DMS153 treated with DMSO at 0.1 percent for 48 hours (cell line): Measurements from ENCODE around the gene GRB10.
A peak's percentile ranks its signal among the peaks of the same experiment; 100 is the strongest.

ENCODE experiments used
- DNase-seq: peaks from one replicate; lab custom pipeline; 2025; ENCODE audit not compliant: unreplicated experiment; lab: John Stamatoyannopoulos, UW

Gene GRB10

GRCh38 chr7:50782375-50783208 is at the start of gene GRB10:
TSS of gene GRB10 (minus strand) at chr7:50782896. CDS start at chr7:50732322, 50,574 bp downstream.
- DNase-seq, result no peak

- DNase-seq, result no peak
Observed at GRCh38 chr7:50828801-50829200, 46.1 kb upstream of the GRB10 start.

GRCh38 chr7:50828116-50828515 is 45.4 kb upstream of the GRB10 start:
- DNase-seq, result no peak

- no peak for DNase-seq
Observed at GRCh38 chr7:50827281-50827680, 44.6 kb upstream of the GRB10 start.

- no peak for DNase-seq
Observed at GRCh38 chr7:50826371-50827172, 43.9 kb upstream of the GRB10 start.

GRCh38 chr7:50825465-50825864 is 42.8 kb upstream of the GRB10 start:
- DNase-seq, result no peak

GRCh38 chr7:50824882-50825281 is 42.2 kb upstream of the GRB10 start:
- DNase-seq, result no peak

GRCh38 chr7:50822706-50823105 is 40.0 kb upstream of the GRB10 start:
- DNase-seq, result no peak

- no peak for DNase-seq
Observed at GRCh38 chr7:50822110-50822509, 39.4 kb upstream of the GRB10 start.

- DNase-seq, result peak; percentile 46
Observed at GRCh38 chr7:50821457-50822008, 38.8 kb upstream of the GRB10 start.

GRCh38 chr7:50818324-50818723 is 35.6 kb upstream of the GRB10 start:
- no peak for DNase-seq

GRCh38 chr7:50817561-50817960 is 34.9 kb upstream of the GRB10 start:
- DNase-seq, result no peak

- DNase-seq, result no peak
Observed at GRCh38 chr7:50815138-50815537, 32.4 kb upstream of the GRB10 start.

GRCh38 chr7:50814166-50814565 is 31.5 kb upstream of the GRB10 start:
- no peak for DNase-seq

- DNase-seq, result no peak
Observed at GRCh38 chr7:50812841-50813475, 30.3 kb upstream of the GRB10 start.

GRCh38 chr7:50812094-50812493 is 29.4 kb upstream of the GRB10 start:
- no peak for DNase-seq

GRCh38 chr7:50808282-50808888 is 25.7 kb upstream of the GRB10 start:
- DNase-seq, result no peak

- DNase-seq, result no peak
Observed at GRCh38 chr7:50807026-50807730, 24.5 kb upstream of the GRB10 start.

GRCh38 chr7:50806143-50806542 is 23.4 kb upstream of the GRB10 start:
- no peak for DNase-seq

- no peak for DNase-seq
Observed at GRCh38 chr7:50805447-50806125, 22.9 kb upstream of the GRB10 start.
